ENCODE data around the gene KIAA1217.

DNA sequence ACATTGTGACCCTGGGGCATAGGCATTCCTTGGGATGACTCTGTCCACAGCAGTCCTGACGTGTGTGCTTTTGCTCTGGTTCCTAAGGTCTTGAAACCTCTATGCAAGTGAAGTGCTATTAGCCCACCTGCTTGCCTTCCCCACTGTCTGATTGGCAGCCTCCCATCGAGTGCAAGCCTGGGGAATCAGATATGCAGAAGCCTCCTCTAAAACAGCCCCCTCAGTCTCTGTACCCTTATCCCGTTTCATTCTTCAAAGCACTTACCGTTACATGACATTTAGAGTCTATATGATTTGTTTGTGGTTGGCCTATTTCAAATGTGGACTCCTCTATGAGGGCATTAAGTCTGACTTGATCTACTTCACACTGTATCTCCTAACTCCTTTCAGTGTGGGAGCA, 4.3 kb downstream of the KIAA1217 start:
- TF ChIP-seq POLR2A (IDR thresholded peaks at IDR 0.05; ENCODE audit: low read depth) = no peak
- TF ChIP-seq, protein P1, sequence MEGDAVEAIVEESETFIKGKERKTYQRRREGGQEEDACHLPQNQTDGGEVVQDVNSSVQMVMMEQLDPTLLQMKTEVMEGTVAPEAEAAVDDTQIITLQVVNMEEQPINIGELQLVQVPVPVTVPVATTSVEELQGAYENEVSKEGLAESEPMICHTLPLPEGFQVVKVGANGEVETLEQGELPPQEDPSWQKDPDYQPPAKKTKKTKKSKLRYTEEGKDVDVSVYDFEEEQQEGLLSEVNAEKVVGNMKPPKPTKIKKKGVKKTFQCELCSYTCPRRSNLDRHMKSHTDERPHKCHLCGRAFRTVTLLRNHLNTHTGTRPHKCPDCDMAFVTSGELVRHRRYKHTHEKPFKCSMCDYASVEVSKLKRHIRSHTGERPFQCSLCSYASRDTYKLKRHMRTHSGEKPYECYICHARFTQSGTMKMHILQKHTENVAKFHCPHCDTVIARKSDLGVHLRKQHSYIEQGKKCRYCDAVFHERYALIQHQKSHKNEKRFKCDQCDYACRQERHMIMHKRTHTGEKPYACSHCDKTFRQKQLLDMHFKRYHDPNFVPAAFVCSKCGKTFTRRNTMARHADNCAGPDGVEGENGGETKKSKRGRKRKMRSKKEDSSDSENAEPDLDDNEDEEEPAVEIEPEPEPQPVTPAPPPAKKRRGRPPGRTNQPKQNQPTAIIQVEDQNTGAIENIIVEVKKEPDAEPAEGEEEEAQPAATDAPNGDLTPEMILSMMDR (IDR thresholded peaks at IDR 0.05) = no peak

Data from esophagus muscularis mucosa (tissue), 3 donors.